Ishikawa (cell line): ENCODE results near the gene TROAP.

Source experiments
- CEBPB ChIP-seq: IDR thresholded peaks from 2 replicates; pipeline ENCODE4 v1.6.1; 2012
- CREB1 ChIP-seq: IDR thresholded peaks from 2 replicates; pipeline ENCODE4 v1.6.1; 2012; ENCODE audit warnings: low read depth
- EGR1 ChIP-seq: IDR thresholded peaks from 2 replicates; pipeline ENCODE4 v1.6.1; 2012
- EP300 ChIP-seq: IDR thresholded peaks from 2 replicates; pipeline ENCODE4 v1.6.1; 2012; ENCODE audit warnings: borderline replicate concordance
- FOXM1 ChIP-seq: IDR thresholded peaks from 2 replicates; pipeline ENCODE4 v1.6.1; 2012; ENCODE audit warnings: low read depth, borderline replicate concordance
- MAX ChIP-seq: IDR thresholded peaks from 2 replicates; pipeline ENCODE4 v1.6.1; 2012
- NFIC ChIP-seq: IDR thresholded peaks from 2 replicates; pipeline ENCODE4 v1.6.1; 2012
- RAD21 ChIP-seq: IDR thresholded peaks from 2 replicates; pipeline ENCODE4 v1.6.1; 2012; ENCODE audit warnings: low read depth
- REST ChIP-seq: IDR thresholded peaks from 2 replicates; pipeline ENCODE4 v1.6.1; 2012; ENCODE audit warnings: low read depth, mild to moderate bottlenecking
- TAF1 ChIP-seq: IDR thresholded peaks from 2 replicates; pipeline ENCODE4 v1.6.1; 2012; ENCODE audit warnings: low read depth, mild to moderate bottlenecking
- TCF12 ChIP-seq: IDR thresholded peaks from 2 replicates; pipeline ENCODE4 v1.6.1; 2012; ENCODE audit warnings: low read depth
- USF1 ChIP-seq: IDR thresholded peaks from 2 replicates; pipeline ENCODE4 v1.6.1; 2012
- YY1 ChIP-seq: IDR thresholded peaks from 2 replicates; pipeline ENCODE4 v1.6.1; 2012; ENCODE audit warnings: low read depth

GRCh38 chr12:49349266-49349665, 26.2 kb downstream of the TROAP start:
- TF ChIP-seq EP300 = no peak
- no peak for TF ChIP-seq CREB1
- no peak for TF ChIP-seq RAD21
- TF ChIP-seq EGR1 = no peak
- TF ChIP-seq CEBPB = no peak
- no peak for TF ChIP-seq USF1
- TF ChIP-seq TAF1 = no peak
- TF ChIP-seq REST = no peak
- no peak for TF ChIP-seq TCF12
- no peak for TF ChIP-seq NFIC
- TF ChIP-seq FOXM1 = no peak
- TF ChIP-seq MAX = no peak
- TF ChIP-seq YY1 = no peak
